ENCODE measurements around the gene SERINC4. TPM values are rescaled to one million over a fixed set of nuclear protein-coding genes. Genes with fewer than 3 reads are reported as not detected.
A peak's percentile ranks its signal among the peaks of the same experiment; 100 is the strongest.

Gene SERINC4
- total RNA-seq, 1 donor from 2014 or later: 0.35 TPM

GRCh38 chr15:43776718-43777266 lies 23.2 kb downstream of the SERINC4 start, which contains the start of gene ELL3:
Gene ELL3, minus strand, starts transcription at chr15:43776966. Its CDS starts 65 bp downstream, at chr15:43776901.
- H3K4me1 Mint-ChIP-seq: peaks cover 8% of the 10 kb centered on the region
- H3K27ac Mint-ChIP-seq (ENCODE audit: unreplicated experiment): peak within 1 kb of the TSS; percentile 50
- peaks cover 4% of the 10 kb centered on the region for H3K36me3 Mint-ChIP-seq (ENCODE audit: low read depth)
- H3K4me3 Mint-ChIP-seq: peak within 1 kb of the TSS; percentile 89
- no peak for TF ChIP-seq CTCF (conservative IDR thresholded peaks at IDR 0.05)
- no peaks in the 10 kb centered on the region for H3K9me3 Mint-ChIP-seq
- H3K27me3 Mint-ChIP-seq (ENCODE audit: low read depth): peaks cover 23% of the 10 kb centered on the region
- peak; percentile 36 for DNase-seq (ENCODE audit: low read depth, low spot score)

GRCh38 chr15:43776101-43776717 lies 23.8 kb downstream of the SERINC4 start:
- H3K4me1 Mint-ChIP-seq: peaks cover 8% of the 10 kb centered on the region
- peak; percentile 25 for DNase-seq (ENCODE audit: low read depth, low spot score)
- H3K27me3 Mint-ChIP-seq (ENCODE audit: low read depth): peaks cover 23% of the 10 kb centered on the region
- H3K4me3 Mint-ChIP-seq: peak overlapping the region; percentile 77
- H3K27ac Mint-ChIP-seq (ENCODE audit: unreplicated experiment): no peak overlapping the region
- no peak for TF ChIP-seq CTCF (conservative IDR thresholded peaks at IDR 0.05)
- no peaks in the 10 kb centered on the region for H3K9me3 Mint-ChIP-seq
- H3K36me3 Mint-ChIP-seq (ENCODE audit: low read depth): peaks cover 6% of the 10 kb centered on the region

- Mint-ChIP-seq H3K4me1 (peaks cover 8% of the 10 kb centered on the region), H3K36me3 (ENCODE audit: low read depth) (peaks cover 10% of the 10 kb centered on the region), H3K27ac (ENCODE audit: unreplicated experiment) (no peak overlapping the region), H3K27me3 (ENCODE audit: low read depth) (peaks cover 22% of the 10 kb centered on the region), H3K9me3 (no peaks in the 10 kb centered on the region), H3K4me3 (peak overlapping the region; percentile 77)
- peak; percentile 14 for DNase-seq (ENCODE audit: low read depth, low spot score)
- TF ChIP-seq CTCF (conservative IDR thresholded peaks at IDR 0.05): peak; percentile 53
Observed at GRCh38 chr15:43775411-43775965, 24.5 kb downstream of the SERINC4 start.

- TF ChIP-seq CTCF (conservative IDR thresholded peaks at IDR 0.05): no peak
- Mint-ChIP-seq H3K27ac (ENCODE audit: unreplicated experiment) (no peak overlapping the region), H3K36me3 (ENCODE audit: low read depth) (peaks cover 21% of the 10 kb centered on the region), H3K27me3 (ENCODE audit: low read depth) (peaks cover 19% of the 10 kb centered on the region), H3K4me3 (peak overlapping the region; percentile 45), H3K4me1 (peaks cover 8% of the 10 kb centered on the region), H3K9me3 (no peaks in the 10 kb centered on the region)
- no peak for DNase-seq (ENCODE audit: low read depth, low spot score)
Observed at GRCh38 chr15:43774062-43774461, 26.0 kb downstream of the SERINC4 start.

- DNase-seq (ENCODE audit: low read depth, low spot score): no peak
- Mint-ChIP-seq H3K36me3 (ENCODE audit: low read depth) (peaks cover 25% of the 10 kb centered on the region), H3K9me3 (no peaks in the 10 kb centered on the region), H3K27ac (ENCODE audit: unreplicated experiment) (no peak overlapping the region), H3K4me1 (peaks cover 7% of the 10 kb centered on the region), H3K4me3 (no peak overlapping the region), H3K27me3 (ENCODE audit: low read depth) (peaks cover 19% of the 10 kb centered on the region)
- no peak for TF ChIP-seq CTCF (conservative IDR thresholded peaks at IDR 0.05)
Observed at GRCh38 chr15:43772624-43773023, 27.4 kb downstream of the SERINC4 start.
